Activated CD8-positive, alpha-beta memory T cell treated with anti-CD3 and anti-CD28 coated beads, Interleukin-2, amount 50 U/mL, for 24 hours (primary cell): ENCODE results near the gene DPP8.
A peak's percentile ranks its signal among the peaks of the same experiment; 100 is the strongest.
"Not testable (repeated sequence)": the region's sequence is repeated elsewhere in the genome, so short reads cannot be mapped to it uniquely, and the experiment has no call there.

Experiments
- DNase-seq: peaks from one replicate; pipeline ENCODE4 v3.0.0-alpha.2; 2020; ENCODE audit errors: extremely low read depth

The DPP8 gene

GRCh38 chr15:65516997-65517865 is at the start of gene DPP8:
TSS of gene DPP8 (minus strand) at chr15:65517689. CDS start at chr15:65512553, 5,136 bp downstream.
- DNase-seq = peak; percentile 93

- no peak for DNase-seq
Observed at GRCh38 chr15:65561934-65562333, 44.4 kb upstream of the DPP8 start.

- DNase-seq = no peak
Observed at GRCh38 chr15:65559941-65560340, 42.5 kb upstream of the DPP8 start.

GRCh38 chr15:65558997-65559760 is 41.7 kb upstream of the DPP8 start:
- DNase-seq = no peak

- no peak for DNase-seq
Observed at GRCh38 chr15:65558336-65558735, 40.8 kb upstream of the DPP8 start.

GRCh38 chr15:65556622-65557021 is 39.1 kb upstream of the DPP8 start:
- DNase-seq = no peak

GRCh38 chr15:65553691-65554090 is 36.2 kb upstream of the DPP8 start:
- DNase-seq = no peak

- not testable (repeated sequence) for DNase-seq
Observed at GRCh38 chr15:65552851-65553250, 35.4 kb upstream of the DPP8 start.

- DNase-seq = no peak
Observed at GRCh38 chr15:65551183-65551582, 33.7 kb upstream of the DPP8 start.

- no peak for DNase-seq
Observed at GRCh38 chr15:65550681-65551098, 33.2 kb upstream of the DPP8 start.

GRCh38 chr15:65549288-65549687 is 31.8 kb upstream of the DPP8 start:
- DNase-seq = not testable (repeated sequence)

- no peak for DNase-seq
Observed at GRCh38 chr15:65547841-65548240, 30.4 kb upstream of the DPP8 start.

- DNase-seq = no peak
Observed at GRCh38 chr15:65541231-65541820, 23.8 kb upstream of the DPP8 start.

- no peak for DNase-seq
Observed at GRCh38 chr15:65540314-65540713, 22.8 kb upstream of the DPP8 start.

- no peak for DNase-seq
Observed at GRCh38 chr15:65535192-65535591, 17.7 kb upstream of the DPP8 start.

GRCh38 chr15:65533057-65533756 is 15.7 kb upstream of the DPP8 start:
- no peak for DNase-seq

GRCh38 chr15:65532738-65533051 is 15.2 kb upstream of the DPP8 start:
- no peak for DNase-seq

GRCh38 chr15:65530318-65531111 is 13.0 kb upstream of the DPP8 start, which contains the start of gene HACD3:
TSS of gene HACD3 (plus strand) at chr15:65530463. CDS start at chr15:65530632, 169 bp downstream.
- DNase-seq = peak; percentile 66

- DNase-seq = no peak
Observed at GRCh38 chr15:65529762-65530317, 12.4 kb upstream of the DPP8 start.

GRCh38 chr15:65528461-65529060 is 11.1 kb upstream of the DPP8 start:
- no peak for DNase-seq
